Right kidney (tissue), 1 donor: Measurements from ENCODE around the gene CREB3L2.

ENCODE experiments used
- DNase-seq: peaks from one replicate; pipeline ENCODE4 v3.0.0-alpha.2; 2016

The CREB3L2 gene

GRCh38 chr7:137898839-137899721 is 102.8 kb downstream of the CREB3L2 start:
- DNase-seq, result peak; percentile 47

GRCh38 chr7:137895301-137896221 is 106.3 kb downstream of the CREB3L2 start:
- no peak for DNase-seq

GRCh38 chr7:137893143-137893742 is 108.6 kb downstream of the CREB3L2 start:
- no peak for DNase-seq

- DNase-seq, result no peak
Observed at GRCh38 chr7:137891016-137891655, 110.8 kb downstream of the CREB3L2 start.

GRCh38 chr7:137890449-137890921 is 111.4 kb downstream of the CREB3L2 start:
- no peak for DNase-seq

GRCh38 chr7:137888241-137888640 is 113.6 kb downstream of the CREB3L2 start:
- no peak for DNase-seq

GRCh38 chr7:137886746-137887145 is 115.1 kb downstream of the CREB3L2 start:
- no peak for DNase-seq

- DNase-seq, result no peak
Observed at GRCh38 chr7:137886281-137886680, 115.6 kb downstream of the CREB3L2 start.

GRCh38 chr7:137885678-137886077 is 116.2 kb downstream of the CREB3L2 start:
- DNase-seq, result no peak

- DNase-seq, result no peak
Observed at GRCh38 chr7:137882806-137883205, 119.1 kb downstream of the CREB3L2 start.

- DNase-seq, result no peak
Observed at GRCh38 chr7:137882261-137882668, 119.6 kb downstream of the CREB3L2 start.

GRCh38 chr7:137881607-137882260 is 120.2 kb downstream of the CREB3L2 start:
- DNase-seq, result no peak

- DNase-seq, result no peak
Observed at GRCh38 chr7:137880432-137880831, 121.5 kb downstream of the CREB3L2 start.

GRCh38 chr7:137879357-137880158 is 122.3 kb downstream of the CREB3L2 start:
- DNase-seq, result no peak

GRCh38 chr7:137878333-137878961 is 123.4 kb downstream of the CREB3L2 start:
- DNase-seq, result no peak

GRCh38 chr7:137877027-137877675 is 124.7 kb downstream of the CREB3L2 start:
- no peak for DNase-seq

- DNase-seq, result no peak
Observed at GRCh38 chr7:137875746-137876145, 126.1 kb downstream of the CREB3L2 start.

- no peak for DNase-seq
Observed at GRCh38 chr7:137873979-137874777, 127.7 kb downstream of the CREB3L2 start.

- DNase-seq, result no peak
Observed at GRCh38 chr7:137873524-137873923, 128.4 kb downstream of the CREB3L2 start.
